Skin of body (tissue), 2 donors: ENCODE data around the gene TSPAN5. TPM values are rescaled to one million over a fixed set of nuclear protein-coding genes. Genes with fewer than 3 reads are reported as not detected.
"Not testable (repeated sequence)": the region's sequence is repeated elsewhere in the genome, so short reads cannot be mapped to it uniquely, and the experiment has no call there.

Experiments used
- DNase-seq: peaks from one replicate; lab custom pipeline; 2025; lab: John Stamatoyannopoulos, UW
- total RNA-seq: library from RNA; depleted of rRNA; stranded (reverse); fragments of >200 nt; gene quantifications from one replicate; pipeline ENCODE4 v1.2.3, GENCODE V29; 2014

The TSPAN5 gene
- total RNA-seq, 1 donor from 2014 or later = 18.3 TPM

DNA sequence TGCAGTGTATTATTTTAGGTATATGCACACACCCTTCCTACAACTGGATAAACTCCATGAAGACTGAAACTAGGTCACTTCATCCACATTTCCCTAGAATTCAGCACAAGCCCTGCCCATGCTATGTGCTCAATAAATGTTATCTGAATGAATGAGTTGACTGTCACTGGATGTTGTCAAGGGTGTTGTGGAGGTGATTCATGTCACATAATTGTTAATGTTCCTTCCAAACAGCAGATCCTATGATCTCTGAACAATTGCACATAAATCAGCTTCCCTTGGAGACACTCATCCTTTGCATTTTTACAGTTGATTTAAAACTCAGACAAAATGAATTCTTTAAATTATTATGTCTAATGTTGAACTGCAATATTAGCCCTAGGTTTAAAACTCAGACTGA lies 154.7 kb downstream of the TSPAN5 start:
- DNase-seq = no peak

DNA sequence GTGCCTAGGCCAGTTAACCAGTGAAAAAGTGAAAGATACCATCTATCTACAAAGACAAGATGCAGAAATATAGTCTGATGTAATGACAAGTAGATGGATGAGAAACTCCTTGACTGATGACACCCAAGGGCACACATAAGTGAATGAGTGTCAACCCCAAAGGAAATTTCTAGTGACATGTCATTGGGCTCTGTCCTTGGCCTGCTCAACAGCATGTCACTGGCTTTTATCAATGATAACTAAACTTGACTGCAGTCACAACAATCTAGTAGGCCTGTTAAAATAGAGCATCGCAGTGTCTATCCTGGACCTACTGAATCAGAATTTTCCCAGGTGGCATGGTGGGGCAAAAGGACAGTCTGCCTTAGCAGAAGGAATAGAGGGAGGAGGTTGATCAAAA lies 155.8 kb downstream of the TSPAN5 start:
- DNase-seq = no peak

DNA sequence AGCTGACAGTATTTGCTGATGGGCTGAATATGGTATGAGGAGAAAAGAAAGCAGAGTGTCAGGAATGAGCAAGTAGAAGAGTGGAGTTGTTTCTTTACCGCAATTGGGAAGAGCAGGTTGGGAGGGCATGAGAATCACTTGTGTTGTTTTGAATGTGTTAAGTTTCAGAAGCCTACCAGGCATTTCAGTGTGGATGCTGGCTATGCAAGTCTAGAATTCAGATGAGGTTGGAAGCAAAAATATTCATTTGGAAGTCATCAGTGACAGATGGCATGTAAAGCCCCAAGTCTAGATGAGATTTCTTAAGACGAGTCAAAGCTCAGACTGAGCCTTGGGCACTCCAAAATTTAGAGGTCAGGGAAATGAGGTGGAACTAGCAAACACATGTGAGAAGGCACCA lies 156.4 kb downstream of the TSPAN5 start:
- DNase-seq = no peak

DNA sequence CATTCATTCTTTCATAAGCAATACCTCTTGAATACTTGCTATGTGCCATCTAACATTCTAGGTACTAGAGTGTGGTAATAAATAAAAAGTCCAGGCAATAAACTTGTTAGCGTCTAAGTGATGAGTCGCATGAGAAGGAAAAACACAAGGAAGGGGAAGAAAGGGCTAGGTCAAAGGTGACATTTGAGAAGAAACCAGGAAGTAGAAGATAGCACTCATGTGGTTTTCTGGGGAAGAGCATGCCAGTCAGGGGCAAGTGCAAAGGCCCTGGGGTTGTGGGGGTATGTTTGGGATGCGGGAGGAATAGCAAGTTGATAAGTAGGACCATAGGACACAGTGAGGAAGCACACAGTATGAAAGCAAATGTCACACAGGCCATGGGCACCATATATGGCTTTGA lies 157.0 kb downstream of the TSPAN5 start:
- no peak for DNase-seq

DNA sequence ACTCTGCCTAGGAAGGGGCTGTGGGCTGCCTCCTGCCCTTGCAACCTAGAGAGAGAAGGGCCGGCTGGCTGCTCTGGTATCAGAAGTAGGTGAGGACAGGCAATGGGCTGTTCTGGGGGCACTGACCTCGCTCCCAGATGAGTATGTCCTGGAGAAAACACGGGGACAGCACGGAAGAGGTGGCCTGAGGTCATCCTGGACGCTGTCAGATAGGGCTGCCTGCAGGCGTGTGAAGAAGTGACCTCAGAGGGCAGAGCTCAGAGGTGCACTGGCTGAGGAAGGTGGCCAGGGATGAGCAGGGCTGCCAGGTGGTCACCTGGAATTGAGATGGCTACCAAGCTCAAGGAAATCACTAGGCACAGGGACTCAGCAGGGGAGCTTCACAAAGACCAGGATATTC lies 159.6 kb downstream of the TSPAN5 start:
- no peak for DNase-seq

DNA sequence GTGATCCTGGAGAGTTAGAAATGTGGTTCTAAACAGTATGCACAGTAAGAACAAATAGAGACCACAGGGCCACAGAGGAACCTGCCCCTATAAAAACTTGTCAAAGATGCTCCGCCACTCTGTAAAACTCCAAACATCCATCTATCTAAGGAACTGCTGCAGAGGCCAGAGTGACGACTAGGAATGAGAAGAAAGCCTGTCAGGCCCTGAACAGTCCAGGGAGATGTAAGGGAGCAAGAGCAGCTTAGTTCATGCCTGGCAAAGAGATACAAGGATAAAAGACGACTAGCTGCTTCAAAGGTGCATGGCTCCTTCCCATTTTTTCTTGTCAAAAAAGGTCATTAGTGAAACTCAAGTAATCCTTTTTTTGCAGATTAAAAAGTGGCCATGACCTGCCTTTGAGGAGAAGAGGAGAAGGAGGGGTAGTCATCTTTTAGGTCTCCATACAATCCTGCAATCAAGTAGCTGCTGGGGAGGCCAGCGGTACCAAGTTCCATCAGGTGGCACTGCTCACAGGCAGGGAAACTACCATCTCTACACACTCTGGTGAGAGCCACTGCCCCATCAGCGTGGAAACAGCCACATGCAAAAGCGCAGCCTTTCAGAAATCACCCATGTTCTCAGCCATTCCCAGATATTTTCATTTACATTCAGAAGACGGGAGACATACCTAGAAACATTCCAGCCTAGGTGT lies 162.1 kb downstream of the TSPAN5 start:
- no peak for DNase-seq

DNA sequence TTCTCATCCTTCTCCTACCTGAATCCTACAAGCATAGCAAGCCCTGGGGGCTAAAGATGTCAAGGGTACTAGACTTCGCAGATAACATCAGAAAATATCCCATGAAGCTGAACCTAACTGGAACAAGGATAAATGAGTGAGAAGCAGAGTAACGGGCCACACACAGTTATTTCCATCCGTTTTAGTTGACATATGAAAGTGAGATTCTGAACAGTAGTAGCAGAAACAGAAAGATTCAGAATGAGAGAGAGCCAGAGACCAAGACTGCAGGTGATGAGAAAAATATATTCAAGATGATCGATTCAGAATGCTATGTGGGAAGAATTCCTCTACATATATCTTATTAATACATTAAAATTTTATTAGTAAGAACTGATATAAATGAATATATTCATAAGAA lies 165.1 kb downstream of the TSPAN5 start:
- DNase-seq = no peak

DNA sequence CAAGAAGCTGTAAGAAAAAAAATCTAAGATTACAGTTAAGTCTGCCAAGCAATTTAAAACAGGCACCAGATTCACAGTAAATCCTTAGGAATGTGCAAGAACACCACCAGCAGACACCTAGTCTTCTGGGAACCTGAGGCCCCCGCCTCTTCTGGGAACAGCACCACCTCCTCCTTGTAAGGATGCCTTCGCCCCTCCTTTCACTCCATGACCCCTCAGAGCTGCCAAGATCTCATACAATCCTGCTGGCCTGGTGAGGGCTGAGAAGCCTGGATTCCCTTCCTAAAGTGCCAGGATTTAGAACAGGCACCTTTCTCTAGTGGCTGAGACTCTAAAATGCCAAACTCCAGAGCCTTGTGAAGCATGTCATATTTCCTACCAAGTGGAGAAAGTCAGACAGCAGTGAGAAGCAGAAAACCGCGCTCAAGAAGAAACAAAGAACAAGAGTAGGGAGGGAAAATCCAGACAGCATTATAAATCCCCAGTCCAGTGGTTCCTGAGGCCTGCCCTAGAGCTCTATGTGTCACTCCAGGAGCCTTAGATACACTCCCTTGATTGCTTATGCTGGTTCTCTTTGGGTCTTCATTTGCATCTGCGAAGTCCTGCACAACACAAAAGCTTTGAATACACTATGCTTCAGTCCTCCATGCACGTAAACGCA lies 166.4 kb downstream of the TSPAN5 start:
- no peak for DNase-seq

DNA sequence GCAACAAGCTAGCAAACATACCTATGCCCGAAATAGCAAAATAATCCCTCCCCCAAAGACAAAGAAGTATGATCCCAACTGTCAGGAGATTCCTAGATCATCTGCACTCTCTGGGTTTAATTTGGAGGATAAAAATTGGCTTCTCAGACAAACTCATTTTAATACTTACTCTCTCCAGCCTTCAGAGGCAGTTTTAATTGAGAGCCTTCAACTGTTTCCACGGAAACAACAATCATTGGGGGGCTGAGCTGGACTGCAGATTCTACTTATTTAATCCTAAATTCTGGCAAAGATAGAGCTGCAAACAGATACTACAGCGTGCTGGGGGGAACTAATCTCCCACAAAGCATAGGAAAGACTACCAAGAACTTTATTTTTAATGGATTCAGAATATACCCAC lies 168.2 kb downstream of the TSPAN5 start:
- DNase-seq = no peak

DNA sequence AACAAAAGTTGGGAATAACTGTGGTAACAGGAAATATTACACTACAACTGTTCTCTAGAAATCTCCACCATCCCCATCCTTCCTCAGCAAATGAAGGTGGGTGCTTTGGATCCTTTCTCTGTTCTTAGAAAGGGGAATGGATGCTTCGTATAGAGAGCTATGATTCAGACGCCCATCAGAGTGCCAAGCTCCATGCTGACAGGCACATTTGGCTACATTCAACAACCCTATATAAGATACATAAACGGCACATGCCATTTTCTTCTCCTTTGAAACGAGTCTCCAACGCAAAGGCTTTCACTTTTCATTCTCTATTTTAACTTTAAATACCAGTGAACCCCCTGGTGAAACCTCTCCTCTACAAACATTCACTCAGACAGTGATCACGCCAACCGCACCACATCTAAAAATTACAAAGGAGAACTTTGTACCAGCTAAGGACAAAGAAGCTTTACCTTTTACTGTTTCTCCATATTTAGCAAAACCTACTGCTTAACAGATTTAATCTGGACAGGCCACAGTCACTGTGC lies 172.5 kb downstream of the TSPAN5 start:
- no peak for DNase-seq

DNA sequence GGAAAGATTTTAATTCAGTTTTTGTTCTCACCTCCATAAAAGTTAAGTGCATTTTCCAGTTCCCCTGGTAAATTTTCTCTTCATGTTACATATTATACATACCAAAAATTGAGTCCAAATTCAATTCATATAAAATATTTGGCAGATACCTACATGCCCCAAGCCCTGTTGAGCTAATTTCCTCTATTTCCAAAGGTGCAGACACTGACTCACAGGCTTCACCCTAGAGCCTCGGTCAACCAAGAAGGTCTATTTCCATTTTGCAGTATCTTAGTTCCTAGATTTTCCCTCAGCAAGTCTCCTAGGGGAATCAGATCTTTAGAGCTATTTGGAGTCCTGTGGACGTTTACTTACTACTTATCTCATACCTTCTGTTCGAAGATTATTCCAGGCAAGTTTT lies 174.4 kb downstream of the TSPAN5 start:
- DNase-seq = no peak

DNA sequence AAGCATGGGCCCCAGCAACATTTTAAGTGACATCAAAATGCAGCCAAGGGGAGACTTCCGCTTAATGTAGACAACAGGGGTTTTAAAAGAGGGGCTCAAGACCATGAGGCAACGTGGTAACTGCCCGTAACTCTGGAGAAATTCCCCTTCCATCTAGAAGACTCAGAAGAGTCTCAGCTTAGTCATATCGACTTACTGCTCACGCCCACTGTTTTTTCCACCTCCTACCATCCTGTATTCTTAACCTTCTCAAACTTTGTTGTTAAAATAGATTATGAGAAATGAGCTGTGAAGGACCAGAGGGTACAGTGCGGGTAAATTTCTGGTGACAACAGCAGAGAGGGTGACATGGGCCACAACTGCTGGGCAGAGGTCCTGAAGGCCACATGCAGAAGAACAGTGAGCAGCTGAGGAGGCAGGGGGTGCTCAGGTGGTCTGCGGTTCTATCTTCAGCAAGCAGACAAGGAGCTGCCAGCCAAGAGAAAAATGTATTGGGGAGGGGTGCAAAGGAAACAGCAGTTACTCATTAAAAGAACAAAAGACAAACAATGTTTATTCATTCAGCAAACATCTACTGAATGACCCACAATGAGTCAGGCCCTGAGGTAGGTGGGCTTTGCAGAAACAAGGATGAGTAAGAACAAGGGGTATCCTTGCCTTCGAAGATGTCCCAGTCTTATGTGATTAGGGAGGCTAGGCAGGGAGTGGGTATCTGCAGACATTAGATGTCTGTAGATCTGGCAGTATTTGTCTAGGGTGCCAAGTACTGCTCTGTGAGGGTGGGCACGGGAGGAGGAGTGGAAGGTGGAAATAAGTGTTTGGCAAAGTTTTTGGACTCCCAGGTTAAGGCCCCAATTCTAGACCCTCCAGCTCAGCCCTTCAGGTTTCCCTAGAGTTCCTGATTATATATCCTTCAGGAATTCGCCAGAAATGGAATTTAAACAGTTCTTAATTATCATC lies 175.3 kb downstream of the TSPAN5 start:
- no peak for DNase-seq

DNA sequence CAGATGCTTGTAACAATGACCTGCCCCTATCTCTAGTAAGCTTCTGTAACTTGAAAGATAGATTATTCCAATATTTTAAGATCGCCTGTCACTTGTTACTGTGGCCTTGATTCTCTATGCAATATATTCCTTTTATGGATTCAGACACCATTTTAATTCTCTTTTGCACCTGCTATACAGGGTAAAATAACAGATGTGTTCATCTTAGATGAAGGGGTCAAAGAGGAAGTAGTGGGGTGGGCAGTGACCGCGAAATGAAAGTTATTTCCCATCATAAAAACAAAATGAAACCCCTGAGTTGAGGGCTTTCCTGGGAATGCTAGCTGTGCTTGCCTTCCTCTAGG lies 175.9 kb downstream of the TSPAN5 start:
- no peak for DNase-seq

DNA sequence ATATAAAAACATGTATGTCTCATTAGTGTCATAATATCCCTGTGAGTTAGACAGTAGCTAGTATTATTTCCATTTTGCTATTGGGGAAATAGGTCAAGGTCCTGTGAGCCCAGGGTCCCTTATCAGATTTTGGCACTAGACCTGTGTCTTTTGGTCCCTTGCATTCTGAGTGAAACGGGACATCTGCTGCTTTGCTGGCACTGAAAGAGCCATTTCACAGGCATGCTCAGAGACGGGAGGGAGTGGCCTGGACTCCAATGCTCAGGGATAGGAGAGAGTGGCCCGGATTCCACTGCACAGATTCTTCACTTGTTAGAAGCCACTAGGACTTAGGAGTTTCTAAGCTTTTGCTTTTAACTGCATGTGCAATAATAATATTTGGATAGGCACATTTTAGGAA lies 177.2 kb downstream of the TSPAN5 start:
- no peak for DNase-seq

DNA sequence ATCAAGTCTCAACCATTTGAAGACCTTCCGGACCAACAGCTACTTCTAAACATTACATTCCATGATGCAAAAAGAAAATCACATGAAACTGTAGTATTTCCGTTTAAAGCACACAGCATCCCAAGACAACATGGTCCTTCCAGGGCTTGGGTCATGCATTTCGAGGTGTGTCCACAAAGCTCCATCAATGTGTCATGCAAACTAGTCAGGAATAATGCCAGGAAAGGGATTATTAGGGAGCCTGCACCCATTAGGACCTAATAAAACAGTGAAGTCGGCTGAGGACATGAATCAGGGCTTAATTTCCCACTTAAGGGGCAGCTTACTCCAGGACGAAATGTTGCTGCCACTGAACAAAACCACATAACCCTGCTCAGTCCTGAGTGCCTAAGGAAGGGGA lies 177.9 kb downstream of the TSPAN5 start:
- no peak for DNase-seq

DNA sequence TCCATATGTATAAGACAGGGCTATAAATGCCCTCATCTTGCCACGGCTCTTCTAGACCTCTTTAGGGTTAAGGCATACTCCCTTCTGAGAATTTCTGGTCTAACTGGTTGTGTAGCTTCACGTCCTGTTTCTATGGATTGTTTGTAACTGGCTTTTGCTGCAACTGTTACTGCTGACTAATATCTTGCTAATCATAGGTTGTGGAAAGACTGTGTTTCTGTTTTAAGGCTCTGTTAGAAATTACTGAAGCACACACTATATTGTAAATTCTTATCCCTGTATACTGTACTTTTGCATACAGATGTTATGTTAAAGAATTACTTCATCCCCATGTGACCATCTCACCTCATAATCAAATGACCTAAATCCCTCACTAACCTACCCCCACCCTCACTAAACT lies 178.8 kb downstream of the TSPAN5 start:
- not testable (repeated sequence) for DNase-seq

DNA sequence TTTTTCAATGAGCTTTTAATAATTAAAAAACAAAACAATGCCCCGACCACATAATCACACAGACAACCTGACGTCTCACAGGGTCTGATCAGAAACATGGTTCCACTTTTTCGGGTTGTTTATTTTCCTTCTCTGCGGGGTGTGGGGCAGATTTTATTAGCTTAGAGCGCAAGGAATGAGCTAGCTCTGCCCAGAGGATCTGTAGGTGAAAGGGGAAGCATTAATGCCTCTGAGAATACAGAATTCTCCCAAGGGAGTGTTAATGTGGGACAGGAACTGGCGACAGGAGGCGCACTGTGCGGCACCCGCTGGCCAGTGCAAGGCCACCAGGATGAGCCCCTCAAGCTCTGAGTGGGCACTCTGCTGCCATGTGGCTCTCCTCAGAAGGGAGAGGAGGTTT lies 181.5 kb downstream of the TSPAN5 start:
- no peak for DNase-seq

DNA sequence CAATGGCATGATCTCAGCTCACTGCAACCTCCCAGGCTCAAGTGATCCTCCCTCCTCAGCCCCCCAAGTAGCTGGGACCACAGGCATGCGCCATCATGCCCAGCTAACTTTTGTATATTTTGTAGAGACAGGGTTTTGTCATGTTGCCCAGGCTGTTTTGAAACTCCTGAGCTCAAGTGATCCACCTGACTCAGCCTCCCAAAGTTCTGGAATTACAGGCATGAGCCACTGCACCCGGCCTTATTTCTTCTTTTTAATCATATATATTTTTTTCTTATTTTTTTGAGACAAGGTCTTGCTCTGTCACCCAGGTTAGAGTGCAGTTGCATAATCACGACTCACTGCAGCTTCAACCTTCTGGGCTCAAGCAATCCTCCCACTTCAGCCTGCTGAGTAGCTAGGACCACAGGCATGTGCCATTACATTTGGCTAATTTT lies 184.0 kb downstream of the TSPAN5 start:
- DNase-seq = no peak

DNA sequence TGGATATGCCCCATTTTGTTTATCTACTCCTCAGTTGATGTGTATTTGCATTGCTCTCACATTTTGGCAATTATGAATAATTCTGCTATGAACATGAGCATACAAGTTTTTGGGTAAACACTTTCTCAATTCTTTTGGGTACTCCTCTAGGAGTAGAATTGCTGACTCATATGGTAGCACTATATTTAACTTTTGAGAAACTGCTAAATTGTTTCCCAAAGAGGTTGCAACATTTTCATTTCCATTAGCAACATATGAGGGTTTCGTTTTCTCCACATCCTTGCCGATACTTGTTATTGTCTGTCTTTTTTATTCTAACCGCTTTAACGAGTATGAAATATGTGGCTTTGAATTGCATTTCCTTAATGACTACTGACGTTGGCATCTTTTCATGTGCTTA lies 185.4 kb downstream of the TSPAN5 start:
- DNase-seq = no peak

DNA sequence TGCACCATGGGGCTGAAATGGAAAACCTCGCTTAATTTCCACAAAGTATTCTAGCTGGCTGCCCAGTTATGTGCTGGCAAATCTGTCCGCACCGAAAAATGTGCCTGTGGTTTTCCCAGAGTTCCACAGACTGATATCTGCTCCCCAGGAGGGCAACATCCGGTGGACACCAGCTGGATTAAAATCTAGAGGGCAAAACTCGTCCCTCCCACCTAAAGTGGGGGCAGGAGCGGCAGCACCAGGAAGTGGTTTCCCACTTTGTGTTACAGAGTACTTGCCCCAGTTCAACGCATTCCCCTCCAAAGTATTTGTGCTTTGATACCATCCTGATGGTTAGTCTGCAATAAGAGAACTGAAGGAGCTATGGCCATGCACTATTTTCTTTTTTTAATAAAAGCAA lies 187.6 kb downstream of the TSPAN5 start:
- no peak for DNase-seq

DNA sequence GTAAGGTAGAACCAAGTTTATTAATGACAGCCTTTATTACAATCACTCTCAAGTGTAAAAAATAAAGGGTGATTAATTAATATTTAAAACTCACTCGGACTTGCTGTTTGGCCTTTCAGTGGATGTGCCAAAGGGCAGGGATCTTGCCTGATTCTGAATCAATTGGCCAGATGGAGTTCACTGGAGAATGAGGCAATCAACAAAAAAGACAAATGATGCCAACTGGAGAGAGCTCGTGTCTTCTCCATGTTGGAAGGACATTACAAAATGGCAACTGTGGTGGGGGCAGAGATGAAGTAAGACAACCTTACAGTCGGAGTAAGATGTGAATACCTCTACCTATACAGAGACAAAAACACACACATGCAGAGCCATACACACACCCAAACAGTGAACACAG lies 188.0 kb downstream of the TSPAN5 start:
- no peak for DNase-seq

DNA sequence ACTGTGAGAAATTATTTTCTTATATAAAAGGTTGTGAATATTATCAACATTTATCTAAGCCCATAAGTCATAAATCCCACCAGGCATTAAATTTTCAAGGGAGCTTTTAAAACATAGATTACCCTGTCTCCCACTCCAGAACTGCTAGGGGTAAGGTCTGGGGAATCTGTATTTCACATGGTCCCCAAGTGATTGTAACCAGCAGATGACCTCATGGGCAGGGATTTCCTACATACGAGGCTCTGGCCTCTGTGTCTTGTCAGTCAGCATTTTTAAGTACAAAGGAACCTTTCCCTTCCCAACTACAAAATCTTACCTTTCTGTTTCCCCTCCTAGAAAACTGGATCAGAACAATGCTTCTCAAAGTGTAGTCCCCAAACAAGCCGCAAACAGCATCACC lies 188.6 kb downstream of the TSPAN5 start:
- no peak for DNase-seq
